ENCODE results near the gene CAPN10.

CAPN10 gene

GRCh38 chr2:240575101-240575965 is 11.2 kb upstream of the CAPN10 start:
- DNase-seq: no peak

- DNase-seq: no peak
Measured at GRCh38 chr2:240576036-240576435, 10.5 kb upstream of the CAPN10 start.

GRCh38 chr2:240576436-240577205 is 9.9 kb upstream of the CAPN10 start:
- DNase-seq: no peak

GRCh38 chr2:240577281-240578109 is 9.0 kb upstream of the CAPN10 start:
- DNase-seq: no peak

- no peak for DNase-seq
Measured at GRCh38 chr2:240578110-240578450, 8.5 kb upstream of the CAPN10 start.

- no peak for DNase-seq
Measured at GRCh38 chr2:240578488-240578887, 8.0 kb upstream of the CAPN10 start.

- DNase-seq: no peak
Measured at GRCh38 chr2:240579071-240579762, 7.3 kb upstream of the CAPN10 start.

GRCh38 chr2:240579771-240580614 is 6.5 kb upstream of the CAPN10 start:
- peak; percentile 16 for DNase-seq

- no peak for DNase-seq
Measured at GRCh38 chr2:240581811-240582210, 4.7 kb upstream of the CAPN10 start.

GRCh38 chr2:240582781-240583180 is 3.8 kb upstream of the CAPN10 start:
- DNase-seq: no peak

GRCh38 chr2:240583774-240584173 is 2.8 kb upstream of the CAPN10 start:
- no peak for DNase-seq

- peak; percentile 92 for DNase-seq
Measured at GRCh38 chr2:240584486-240585031, 2.0 kb upstream of the CAPN10 start.

- DNase-seq: peak; percentile 24
Measured at GRCh38 chr2:240585101-240585500, 1.4 kb upstream of the CAPN10 start.

GRCh38 chr2:240585681-240586197 is 795 bp upstream of the CAPN10 start:
- no peak for DNase-seq

- DNase-seq: peak; percentile 70
Measured at GRCh38 chr2:240586919-240587800, 626 bp downstream of the CAPN10 start.

GRCh38 chr2:240588006-240588655 is 1.6 kb downstream of the CAPN10 start:
- no peak for DNase-seq

GRCh38 chr2:240588669-240589068 is 2.1 kb downstream of the CAPN10 start:
- DNase-seq: no peak

- no peak for DNase-seq
Measured at GRCh38 chr2:240589375-240589774, 2.8 kb downstream of the CAPN10 start.

- DNase-seq: no peak
Measured at GRCh38 chr2:240589850-240590525, 3.5 kb downstream of the CAPN10 start.

Data from NCI-H69 (cell line).